Activated naive CD8-positive, alpha-beta T cell treated with anti-CD3 and anti-CD28 coated beads, Interleukin-2, amount 50 U/mL, for 24 hours (primary cell): ENCODE results near the gene RAC3.

Source experiments
- ATAC-seq: fragments of 150-1000 bp; cut with Tn5 transposase; one replicate; pipeline ENCODE4 v1.10.0; 2021
- DNase-seq: peaks from one replicate; pipeline ENCODE4 v3.0.0; 2021
- H3K27ac Mint-ChIP-seq: one replicate; pipeline ENCODE4 v1.8.0; 2021; ENCODE audit warnings: mild to moderate bottlenecking, mixed read lengths
- H3K27me3 Mint-ChIP-seq: one replicate; pipeline ENCODE4 v1.8.0; 2021; ENCODE audit warnings: mixed read lengths
- H3K36me3 Mint-ChIP-seq: one replicate; pipeline ENCODE4 v1.8.0; 2021; ENCODE audit warnings: low read depth, mixed read lengths
- H3K4me1 Mint-ChIP-seq: one replicate; pipeline ENCODE4 v1.8.0; 2021; ENCODE audit warnings: mixed read lengths
- H3K4me3 Mint-ChIP-seq: one replicate; pipeline ENCODE4 v1.8.0; 2021; ENCODE audit warnings: mild to moderate bottlenecking, moderate library complexity, mixed read lengths
- H3K9me3 Mint-ChIP-seq: one replicate; pipeline ENCODE4 v1.8.0; 2021; ENCODE audit warnings: mixed read lengths

RAC3 gene

GRCh38 chr17:82022310-82022980 lies 9.0 kb upstream of the RAC3 start, which contains the start of gene CENPX:
TSS of gene CENPX (minus strand) at chr17:82022878. CDS start at chr17:82022861, 17 bp downstream.
- H3K4me3 Mint-ChIP-seq, result peak within 1 kb of the TSS; percentile 88
- H3K36me3 Mint-ChIP-seq, result peaks cover 4% of the 10 kb centered on the region
- H3K27me3 Mint-ChIP-seq, result no peaks in the 10 kb centered on the region
- ATAC-seq, result no peak
- H3K9me3 Mint-ChIP-seq, result no peaks in the 10 kb centered on the region
- peak within 1 kb of the TSS; percentile 78 for H3K27ac Mint-ChIP-seq
- DNase-seq, result no peak
- H3K4me1 Mint-ChIP-seq, result peaks cover 13% of the 10 kb centered on the region

DNA sequence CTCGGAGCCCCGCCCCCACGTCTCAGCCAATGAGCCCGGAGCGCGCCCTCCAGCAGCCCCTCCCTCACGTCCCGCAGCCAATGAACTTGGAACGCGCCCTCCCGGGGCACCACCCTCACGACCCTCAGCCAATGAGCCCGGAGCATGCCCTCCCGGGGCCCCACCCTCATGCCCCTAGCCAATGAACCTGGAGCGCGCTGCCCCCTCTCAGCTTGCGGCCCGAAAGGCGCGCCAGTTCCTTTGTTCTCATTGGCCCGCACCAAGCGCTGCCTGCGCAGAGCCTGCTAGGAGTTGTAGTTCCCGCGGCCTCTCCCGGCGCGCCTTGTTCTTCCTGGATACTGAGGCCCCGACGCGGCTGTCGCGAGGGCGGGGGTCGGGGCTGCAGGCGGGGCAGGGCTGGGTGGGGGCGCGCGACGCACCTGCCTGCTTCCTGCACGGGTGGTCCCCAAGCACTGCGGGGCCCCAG lies 8.5 kb upstream of the RAC3 start, which contains the start of gene LRRC45:
TSS of gene LRRC45 (plus strand) at position 325 of the 466 bp plus-strand sequence. CDS start 339 bp downstream, outside the sequence.
- Mint-ChIP-seq H3K27me3 (no peaks in the 10 kb centered on the region), H3K27ac (peak within 1 kb of the TSS; percentile 78), H3K9me3 (no peaks in the 10 kb centered on the region), H3K4me1 (peaks cover 13% of the 10 kb centered on the region), H3K36me3 (peaks cover 4% of the 10 kb centered on the region), H3K4me3 (peak within 1 kb of the TSS; percentile 88)
- ATAC-seq (peak; percentile 94), DNase-seq (peak; percentile 100)

GRCh38 chr17:82023447-82024241 lies 7.8 kb upstream of the RAC3 start:
- ATAC-seq (no peak), DNase-seq (peak; percentile 28)
- H3K27ac Mint-ChIP-seq, result no peak overlapping the region
- no peaks in the 10 kb centered on the region for H3K9me3 Mint-ChIP-seq
- H3K4me1 Mint-ChIP-seq, result peaks cover 13% of the 10 kb centered on the region
- no peaks in the 10 kb centered on the region for H3K27me3 Mint-ChIP-seq
- H3K36me3 Mint-ChIP-seq, result peaks cover 1% of the 10 kb centered on the region
- H3K4me3 Mint-ChIP-seq, result peak overlapping the region; percentile 88

GRCh38 chr17:82024859-82025258 lies 6.6 kb upstream of the RAC3 start:
- ATAC-seq (no peak), DNase-seq (no peak)
- Mint-ChIP-seq H3K27ac (no peak overlapping the region), H3K27me3 (no peaks in the 10 kb centered on the region), H3K4me1 (peaks cover 16% of the 10 kb centered on the region), H3K4me3 (no peak overlapping the region), H3K36me3 (no peaks in the 10 kb centered on the region), H3K9me3 (no peaks in the 10 kb centered on the region)

- H3K27ac Mint-ChIP-seq, result no peak overlapping the region
- no peak for DNase-seq
- H3K36me3 Mint-ChIP-seq, result no peaks in the 10 kb centered on the region
Observed at GRCh38 chr17:82025401-82026107, 5.9 kb upstream of the RAC3 start.

DNA sequence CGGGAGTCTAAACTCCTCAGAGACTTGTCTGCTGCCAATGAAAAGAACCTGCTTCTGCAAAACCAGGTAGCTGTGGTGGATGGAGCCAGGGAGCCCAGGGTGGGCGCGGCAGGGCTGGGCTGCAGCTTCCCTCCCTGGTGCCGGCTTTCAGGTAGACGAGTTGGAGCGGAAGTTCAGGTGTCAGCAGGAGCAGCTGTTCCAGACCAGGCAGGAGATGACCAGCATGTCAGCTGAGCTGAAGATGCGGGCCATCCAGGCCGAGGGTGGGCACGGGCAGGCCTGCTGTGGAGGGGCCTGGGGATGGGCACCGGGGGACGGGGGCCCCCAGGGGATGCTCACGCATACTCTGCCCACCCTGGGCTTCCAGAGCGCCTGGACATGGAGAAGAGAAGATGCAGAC lies 3.2 kb upstream of the RAC3 start:
- no peaks in the 10 kb centered on the region for H3K27me3 Mint-ChIP-seq
- no peaks in the 10 kb centered on the region for H3K9me3 Mint-ChIP-seq
- ATAC-seq, result no peak
- peaks cover 13% of the 10 kb centered on the region for H3K4me1 Mint-ChIP-seq
- no peak overlapping the region for H3K4me3 Mint-ChIP-seq
- H3K36me3 Mint-ChIP-seq, result no peaks in the 10 kb centered on the region
- H3K27ac Mint-ChIP-seq, result no peak overlapping the region
- DNase-seq, result no peak

More at GRCh38 chr17:82025401-82026107, 5.9 kb upstream of the RAC3 start:
- ATAC-seq, result no peak
- H3K9me3 Mint-ChIP-seq, result no peaks in the 10 kb centered on the region
- no peak overlapping the region for H3K4me3 Mint-ChIP-seq
- no peaks in the 10 kb centered on the region for H3K27me3 Mint-ChIP-seq
- peaks cover 18% of the 10 kb centered on the region for H3K4me1 Mint-ChIP-seq

- H3K4me3 Mint-ChIP-seq, result no peak overlapping the region
Observed at GRCh38 chr17:82028966-82029365, 2.5 kb upstream of the RAC3 start.

GRCh38 chr17:82029391-82029790 lies 2.1 kb upstream of the RAC3 start:
- no peaks in the 10 kb centered on the region for H3K36me3 Mint-ChIP-seq
- no peaks in the 10 kb centered on the region for H3K9me3 Mint-ChIP-seq
- ATAC-seq (no peak), DNase-seq (no peak)
- no peak overlapping the region for H3K27ac Mint-ChIP-seq
- H3K27me3 Mint-ChIP-seq, result no peaks in the 10 kb centered on the region
- no peak overlapping the region for H3K4me3 Mint-ChIP-seq
- peaks cover 8% of the 10 kb centered on the region for H3K4me1 Mint-ChIP-seq

More at GRCh38 chr17:82028966-82029365, 2.5 kb upstream of the RAC3 start:
- H3K27me3 Mint-ChIP-seq, result no peaks in the 10 kb centered on the region
- ATAC-seq (no peak), DNase-seq (no peak)
- H3K27ac Mint-ChIP-seq, result no peak overlapping the region
- H3K4me1 Mint-ChIP-seq, result peaks cover 11% of the 10 kb centered on the region
- H3K9me3 Mint-ChIP-seq, result no peaks in the 10 kb centered on the region
- no peaks in the 10 kb centered on the region for H3K36me3 Mint-ChIP-seq

- Mint-ChIP-seq H3K27ac (no peak overlapping the region), H3K36me3 (peaks cover under 1% of the 10 kb centered on the region), H3K4me1 (peaks cover 8% of the 10 kb centered on the region), H3K27me3 (no peaks in the 10 kb centered on the region), H3K9me3 (no peaks in the 10 kb centered on the region), H3K4me3 (no peak overlapping the region)
- ATAC-seq (no peak), DNase-seq (no peak)
Observed at GRCh38 chr17:82029990-82030469, 1.4 kb upstream of the RAC3 start.

DNA sequence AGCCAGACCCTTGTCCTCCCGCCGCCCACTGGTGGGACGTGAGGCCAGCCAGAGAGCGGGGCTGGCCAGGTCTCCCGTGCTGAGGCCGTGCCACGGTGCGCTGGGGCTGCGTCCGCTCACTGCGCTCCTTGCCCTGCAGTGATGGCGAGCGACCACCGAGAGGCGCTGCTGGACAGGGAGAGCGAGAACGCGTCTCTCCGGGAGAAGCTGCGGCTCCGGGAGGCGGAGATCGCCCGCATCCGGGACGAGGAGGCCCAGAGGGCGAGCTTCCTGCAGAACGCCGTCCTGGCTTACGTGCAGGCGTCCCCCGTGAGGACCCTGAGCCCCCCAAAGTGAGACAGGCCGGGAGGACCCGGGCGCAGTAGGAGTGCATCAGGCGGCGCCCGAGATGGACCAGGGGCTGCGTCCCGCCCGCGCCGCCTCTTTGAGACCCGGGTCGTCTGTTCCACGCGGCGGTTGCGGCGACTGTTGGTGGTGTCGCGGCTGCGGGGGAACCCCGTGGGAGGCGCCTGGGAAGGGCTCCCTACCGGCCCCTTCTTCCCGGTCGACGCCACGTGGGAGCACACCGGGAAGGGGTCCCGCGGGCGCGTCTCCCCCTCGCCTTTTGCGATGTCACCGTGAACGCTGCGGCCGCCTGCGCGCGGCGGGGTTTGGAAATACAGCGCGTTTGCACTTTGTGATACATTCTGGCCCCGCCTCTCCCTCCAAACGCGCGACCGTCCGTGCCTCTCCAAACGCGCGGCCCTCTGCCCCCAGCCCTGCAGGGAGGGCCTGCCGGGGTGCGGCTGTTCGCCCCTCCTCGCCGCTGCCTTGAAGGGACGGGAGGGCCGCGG lies 792 bp upstream of the RAC3 start:
- DNase-seq (peak; percentile 84), ATAC-seq (peak; percentile 68)
- Mint-ChIP-seq H3K4me1 (peaks cover 13% of the 10 kb centered on the region), H3K9me3 (no peaks in the 10 kb centered on the region), H3K4me3 (peak overlapping the region; percentile 70), H3K27me3 (no peaks in the 10 kb centered on the region), H3K36me3 (peaks cover 5% of the 10 kb centered on the region), H3K27ac (no peak overlapping the region)

- Mint-ChIP-seq H3K27me3 (no peaks in the 10 kb centered on the region), H3K36me3 (peaks cover 5% of the 10 kb centered on the region), H3K4me1 (peaks cover 20% of the 10 kb centered on the region), H3K4me3 (peak overlapping the region; percentile 32), H3K9me3 (no peaks in the 10 kb centered on the region), H3K27ac (no peak overlapping the region)
- ATAC-seq (peak; percentile 48), DNase-seq (peak; percentile 50)
Observed at GRCh38 chr17:82031885-82032627, 578 bp downstream of the RAC3 start.

DNA sequence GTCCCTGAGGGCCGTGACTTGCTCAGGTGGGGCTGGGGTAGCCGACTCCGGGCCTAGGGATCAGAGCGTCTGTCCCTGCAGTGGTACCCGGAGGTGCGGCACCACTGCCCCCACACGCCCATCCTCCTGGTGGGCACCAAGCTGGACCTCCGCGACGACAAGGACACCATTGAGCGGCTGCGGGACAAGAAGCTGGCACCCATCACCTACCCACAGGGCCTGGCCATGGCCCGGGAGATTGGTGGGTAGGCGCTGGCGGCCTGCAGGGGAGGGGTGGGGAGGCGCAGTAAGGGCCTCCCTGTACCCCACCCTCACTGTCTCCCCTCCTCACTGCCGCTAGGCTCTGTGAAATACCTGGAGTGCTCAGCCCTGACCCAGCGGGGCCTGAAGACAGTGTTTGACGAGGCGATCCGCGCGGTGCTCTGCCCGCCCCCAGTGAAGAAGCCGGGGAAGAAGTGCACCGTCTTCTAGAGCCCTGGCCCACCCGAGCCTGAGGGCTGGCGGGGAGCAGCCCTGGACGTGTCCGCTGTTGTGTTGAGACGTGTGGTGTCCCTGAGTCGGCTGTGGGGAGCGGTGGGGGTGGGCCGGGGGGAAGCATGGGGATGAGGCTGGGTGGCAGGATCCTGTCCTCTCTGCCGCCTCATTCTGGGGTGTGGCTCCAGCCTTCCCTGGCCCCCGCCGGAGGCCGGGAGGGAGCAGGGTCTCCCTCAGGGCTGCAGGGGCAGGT lies 2.0 kb downstream of the RAC3 start:
- Mint-ChIP-seq H3K9me3 (no peaks in the 10 kb centered on the region), H3K27me3 (no peaks in the 10 kb centered on the region), H3K36me3 (peaks cover 5% of the 10 kb centered on the region), H3K4me3 (no peak overlapping the region), H3K4me1 (peaks cover 25% of the 10 kb centered on the region), H3K27ac (no peak overlapping the region)
- DNase-seq, result no peak
- no peak for ATAC-seq
